ENCODE measurements around the gene MGAT1. TPM values are rescaled to one million over a fixed set of nuclear protein-coding genes. Genes with fewer than 3 reads are reported as not detected.

MGAT1 gene
- total RNA-seq, 1 experiment from 2014 or later = 72.7 TPM

GRCh38 chr5:180847026-180847425 lies 44.4 kb upstream of the MGAT1 start:
- no CpG with 5 or more reads among the region's 3 CpGs for WGBS (ENCODE audit: extremely low coverage, insufficient read length, low lambda C conversion rate)
- Histone ChIP-seq H3K4me2 (ENCODE audit: insufficient read depth, insufficient read length, low read length) (no peak overlapping the region), H4K91ac (ENCODE audit: insufficient read length, low read depth, low read length) (no peak overlapping the region), H3K23ac (ENCODE audit: insufficient read length, low read depth, low read length) (no peak overlapping the region), H3T11ph (ENCODE audit: low read length) (no peak overlapping the region), H2BK120ac (ENCODE audit: low read depth, low read length, poor library complexity, severe bottlenecking) (no peak overlapping the region), H3K56ac (ENCODE audit: insufficient read length, low read depth, low read length) (no peak overlapping the region), H3K79me2 (ENCODE audit: insufficient read depth, low read length) (no peaks in the 10 kb centered on the region), H3K18ac (ENCODE audit: insufficient read length, low read depth, low read length) (no peak overlapping the region), H3K79me1 (ENCODE audit: insufficient read depth, low read depth, low read length, poor library complexity, severe bottlenecking) (no peaks in the 10 kb centered on the region), H3K4me1 (ENCODE audit: insufficient read depth, low read length) (no peaks in the 10 kb centered on the region), H2BK12ac (ENCODE audit: insufficient read length, low read depth, low read length) (no peak overlapping the region), H3K14ac (ENCODE audit: insufficient read depth, low read length) (no peak overlapping the region), H3K9me3 (ENCODE audit: control insufficient read depth, low read depth, low read length) (peaks cover 55% of the 10 kb centered on the region), H4K8ac (replicated peaks; ENCODE audit: insufficient read length, low read depth, low read length) (no peak overlapping the region), H3K4ac (ENCODE audit: low read depth, low read length) (no peak overlapping the region), H3K9ac (ENCODE audit: extremely low read depth, insufficient read length, low read length) (no peak overlapping the region), H2AK5ac (ENCODE audit: insufficient read length, low read length) (no peak overlapping the region), H4K5ac (ENCODE audit: insufficient read length, low read depth, low read length) (no peak overlapping the region), H4K20me1 (ENCODE audit: control insufficient read depth, insufficient read depth, insufficient read length) (no peaks in the 10 kb centered on the region), H3K23me2 (ENCODE audit: insufficient read length, low read depth, low read length, poor library complexity, severe bottlenecking) (no peaks in the 10 kb centered on the region), H2AFZ (ENCODE audit: low read length) (no peak overlapping the region), H2BK5ac (ENCODE audit: insufficient read length, low read length) (no peak overlapping the region), H2BK20ac (ENCODE audit: low read depth, low read length, poor library complexity, severe bottlenecking) (no peak overlapping the region), H2BK15ac (ENCODE audit: low read depth, low read length) (no peak overlapping the region), H3K27ac (ENCODE audit: insufficient read length, low read depth, low read length) (no peak overlapping the region), H3K27me3 (ENCODE audit: insufficient read depth, low read length) (no peaks in the 10 kb centered on the region)
- peaks cover 43% of the 10 kb centered on the region for H3K27me3 Mint-ChIP-seq (ENCODE audit: low read depth)
- H3K27ac Mint-ChIP-seq = no peak overlapping the region
- H3K36me3 Mint-ChIP-seq (ENCODE audit: insufficient read depth in 1 of 3, low read depth in 3 of 3) = peaks cover 73 to 85% (median 77%) of the 10 kb centered on the region in 3 experiments
- H3K4me3 Mint-ChIP-seq = no peak overlapping the region
- peaks cover 6 to 7% of the 10 kb centered on the region in 2 experiments for H3K4me1 Mint-ChIP-seq
- peaks cover 82 to 86% of the 10 kb centered on the region in 2 experiments for H3K9me3 Mint-ChIP-seq
- no peak for TF ChIP-seq CTCF (conservative IDR thresholded peaks at IDR 0.05)
- DNase-seq = no peak
